GM13977 (cell line): ENCODE data around the gene BRINP1.

ENCODE experiments used
- DNase-seq: peaks from one replicate; pipeline ENCODE4 v3.0.0; 2012; ENCODE audit warnings: low spot score
- in situ Hi-C: fragments of 300-500 bp; cut with MboI; formaldehyde crosslinking; loops from one replicate; pipeline ENCODE4 v1.12.0; 2022; ENCODE audit warnings: low sequenced_read_pairs, low pct_unique_long_range_greater_than_20kb, mixed read lengths, inconsistent platforms; ENCODE audit not compliant: unreplicated experiment
- TF ChIP-seq, protein P1 (sequence below): IDR thresholded peaks from 2 replicates; pipeline ENCODE4 v1.5.1; 2012; ENCODE audit warnings: mild to moderate bottlenecking, control low read depth; ENCODE audit not compliant: insufficient read depth; ENCODE audit errors: extremely low read depth, missing control alignments

Gene BRINP1

DNA sequence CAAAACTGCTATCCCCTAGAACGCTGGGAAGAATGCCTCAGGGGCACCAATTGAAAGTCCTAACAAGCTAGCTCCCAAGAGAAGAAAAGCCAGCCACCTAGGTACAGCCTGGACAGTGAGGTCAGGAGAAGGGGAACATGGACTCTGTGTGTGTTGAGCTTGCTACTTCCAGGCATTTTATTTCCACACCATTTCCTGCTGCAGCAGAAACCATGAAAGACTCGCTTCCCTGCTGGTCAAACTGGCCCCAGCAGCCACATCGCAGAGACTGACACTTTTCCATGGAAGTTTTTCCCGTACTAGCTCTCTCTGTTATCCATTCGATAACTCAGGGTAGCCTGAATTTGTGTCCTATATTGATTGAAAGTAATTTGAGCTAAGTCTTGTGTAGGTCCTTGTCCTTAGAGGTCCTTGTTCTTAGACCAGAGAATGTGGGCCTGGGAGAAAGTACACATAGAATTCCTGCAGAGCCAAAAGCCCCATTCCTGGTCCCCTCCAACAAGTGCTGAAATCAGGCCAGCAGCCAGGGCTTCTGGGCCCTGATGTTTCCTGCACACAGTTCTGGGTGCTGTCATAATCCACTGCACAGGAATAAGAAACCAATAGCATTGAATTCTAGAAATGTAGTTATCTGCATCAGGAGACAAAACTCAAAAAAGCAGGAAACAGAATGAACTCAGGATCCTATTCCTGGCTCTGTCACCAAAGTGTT is 96.6 kb downstream of the BRINP1 start:
- in situ Hi-C loops: no loop called here
- TF ChIP-seq, protein P1, sequence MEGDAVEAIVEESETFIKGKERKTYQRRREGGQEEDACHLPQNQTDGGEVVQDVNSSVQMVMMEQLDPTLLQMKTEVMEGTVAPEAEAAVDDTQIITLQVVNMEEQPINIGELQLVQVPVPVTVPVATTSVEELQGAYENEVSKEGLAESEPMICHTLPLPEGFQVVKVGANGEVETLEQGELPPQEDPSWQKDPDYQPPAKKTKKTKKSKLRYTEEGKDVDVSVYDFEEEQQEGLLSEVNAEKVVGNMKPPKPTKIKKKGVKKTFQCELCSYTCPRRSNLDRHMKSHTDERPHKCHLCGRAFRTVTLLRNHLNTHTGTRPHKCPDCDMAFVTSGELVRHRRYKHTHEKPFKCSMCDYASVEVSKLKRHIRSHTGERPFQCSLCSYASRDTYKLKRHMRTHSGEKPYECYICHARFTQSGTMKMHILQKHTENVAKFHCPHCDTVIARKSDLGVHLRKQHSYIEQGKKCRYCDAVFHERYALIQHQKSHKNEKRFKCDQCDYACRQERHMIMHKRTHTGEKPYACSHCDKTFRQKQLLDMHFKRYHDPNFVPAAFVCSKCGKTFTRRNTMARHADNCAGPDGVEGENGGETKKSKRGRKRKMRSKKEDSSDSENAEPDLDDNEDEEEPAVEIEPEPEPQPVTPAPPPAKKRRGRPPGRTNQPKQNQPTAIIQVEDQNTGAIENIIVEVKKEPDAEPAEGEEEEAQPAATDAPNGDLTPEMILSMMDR: no peak
- no peak for DNase-seq

DNA sequence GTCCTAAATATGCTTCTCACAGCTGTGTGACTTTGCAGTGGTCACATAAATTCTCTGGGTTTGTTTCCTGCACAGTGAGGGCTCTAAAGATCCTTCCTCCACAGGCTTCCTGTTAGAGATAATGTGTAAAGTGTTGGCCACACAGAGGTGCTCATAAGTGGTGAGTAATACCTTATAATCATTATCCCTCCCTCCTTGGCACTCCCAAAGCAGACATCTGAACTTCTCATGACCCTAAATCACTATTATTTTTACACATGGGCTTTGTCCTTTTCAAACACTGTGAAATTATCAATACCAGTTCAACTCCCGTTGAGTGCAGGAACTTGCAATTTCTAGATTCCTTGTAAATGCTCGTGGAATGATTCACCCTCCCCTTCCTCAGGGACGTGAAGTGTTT is 100.2 kb downstream of the BRINP1 start:
- DNase-seq: no peak
- in situ Hi-C loops: no loop called here

DNA sequence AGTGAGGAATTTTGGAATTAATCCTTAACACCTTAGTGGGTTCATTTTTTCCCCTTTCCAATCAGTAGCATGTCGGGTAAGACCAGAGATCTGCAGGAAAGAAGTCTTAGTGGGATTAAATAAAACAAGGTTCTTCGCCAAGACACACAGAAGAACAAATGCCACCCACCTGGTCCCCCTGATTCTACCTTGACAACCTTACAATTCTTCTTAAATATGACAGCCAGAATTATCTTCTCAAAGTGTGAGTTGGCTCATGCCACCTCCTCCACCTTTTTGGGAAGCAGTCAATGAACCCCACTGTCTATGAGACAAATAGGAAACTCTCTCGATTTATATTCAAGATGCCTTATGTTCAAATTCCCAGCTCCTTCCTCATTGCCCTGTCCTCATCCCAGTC is 105.1 kb downstream of the BRINP1 start:
- DNase-seq: no peak
- in situ Hi-C loops: no loop called here
- TF ChIP-seq, protein P1: no peak

More for the DNA sequence above, 100.2 kb downstream of the BRINP1 start:
- TF ChIP-seq, protein P1: no peak

DNA sequence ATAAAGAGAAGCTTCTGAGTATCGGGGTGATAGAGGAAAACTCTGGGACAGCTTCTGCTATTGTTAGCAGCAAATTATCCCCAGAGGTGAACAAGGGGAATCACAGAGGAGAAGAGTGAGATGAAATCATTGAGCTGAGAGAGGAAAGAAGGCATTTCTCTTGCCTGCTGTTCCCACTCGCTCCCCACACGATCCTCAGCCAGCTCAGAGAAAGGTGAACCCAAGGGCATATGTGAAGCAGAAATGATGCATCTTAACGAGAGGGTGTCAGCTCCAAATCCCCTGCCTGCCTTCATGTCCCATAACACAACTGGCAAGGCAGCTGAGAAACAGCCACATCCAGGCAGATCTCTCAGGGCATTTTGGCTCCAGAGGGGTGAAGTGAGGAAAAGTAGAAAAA is 111.6 kb downstream of the BRINP1 start:
- in situ Hi-C loops: no loop called here
- no peak for DNase-seq
- TF ChIP-seq, protein P1: no peak

DNA sequence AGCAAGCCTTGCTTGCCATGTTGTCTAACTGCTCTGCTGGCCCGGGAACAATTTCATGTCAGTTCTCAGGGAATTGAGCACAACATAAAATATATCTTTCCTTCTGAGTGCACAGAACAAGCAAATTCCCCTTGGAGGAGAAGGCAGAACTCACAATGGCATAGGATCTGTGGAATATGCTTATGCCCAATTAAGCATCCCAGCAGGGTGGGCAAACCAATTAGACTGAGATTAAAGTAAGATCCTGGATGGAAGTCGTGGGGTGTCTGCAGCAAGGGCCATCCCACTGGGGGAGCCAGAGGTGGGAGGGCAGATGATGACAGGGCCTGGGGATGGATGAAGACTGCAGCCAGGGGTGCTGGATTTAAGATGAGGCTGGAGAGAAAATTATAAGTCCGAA is 114.1 kb downstream of the BRINP1 start:
- TF ChIP-seq, protein P1: no peak
- in situ Hi-C loops: no loop called here
- DNase-seq: no peak

DNA sequence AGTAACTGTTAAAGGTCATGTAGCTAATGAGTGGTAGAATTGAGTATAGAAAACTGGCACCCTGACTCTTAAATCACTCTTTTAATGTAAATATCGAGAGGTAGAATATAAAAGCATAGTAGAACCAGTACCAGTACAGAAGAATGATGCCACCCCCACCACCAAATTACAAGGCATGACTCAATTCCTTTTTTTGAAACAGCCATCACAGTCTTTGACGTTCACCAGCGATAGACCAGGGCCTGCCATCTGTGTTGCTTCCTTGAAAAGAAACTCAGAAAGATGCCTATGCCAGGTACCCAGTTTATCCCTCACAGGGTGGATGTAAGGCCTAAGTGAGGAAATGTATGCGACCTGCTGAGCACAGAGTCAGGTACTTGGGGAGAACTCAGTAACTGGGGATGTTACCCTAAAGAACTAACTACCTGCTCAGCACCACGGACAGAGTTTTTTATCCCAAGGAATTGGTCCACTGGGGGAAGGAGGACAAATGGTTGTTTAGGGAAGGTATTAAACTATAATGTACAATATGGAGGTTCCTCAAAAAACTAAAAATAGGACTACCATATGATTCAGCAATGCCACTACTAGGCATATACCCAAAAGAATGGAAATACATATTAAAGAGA is 116.5 kb downstream of the BRINP1 start:
- DNase-seq: no peak
- in situ Hi-C loops: no loop called here
- TF ChIP-seq, protein P1: no peak
